ENCODE results near the gene SLC30A5.
"Not testable (repeated sequence)": the region's sequence is repeated elsewhere in the genome, so short reads cannot be mapped to it uniquely, and the experiment has no call there.

DNA sequence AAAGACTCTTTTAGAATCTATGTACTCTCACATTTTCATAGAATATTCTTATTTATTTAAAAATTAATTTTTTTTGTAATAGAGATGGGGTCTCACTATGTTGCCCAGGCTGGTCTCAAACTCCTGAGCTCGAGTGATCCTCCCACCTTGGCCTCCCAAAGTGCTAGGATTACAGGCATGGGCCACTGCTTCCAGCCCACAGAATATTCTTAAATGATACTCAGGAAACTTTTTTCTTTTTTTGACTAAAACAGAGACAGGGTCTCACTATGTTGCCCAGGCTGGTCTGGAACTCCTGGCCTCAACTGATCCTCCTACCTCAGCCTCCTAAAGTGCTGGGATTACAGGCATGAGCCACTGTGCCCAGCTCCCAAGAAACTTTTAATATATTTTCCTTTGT, 43.4 kb downstream of the SLC30A5 start:
- TF ChIP-seq, protein P1, sequence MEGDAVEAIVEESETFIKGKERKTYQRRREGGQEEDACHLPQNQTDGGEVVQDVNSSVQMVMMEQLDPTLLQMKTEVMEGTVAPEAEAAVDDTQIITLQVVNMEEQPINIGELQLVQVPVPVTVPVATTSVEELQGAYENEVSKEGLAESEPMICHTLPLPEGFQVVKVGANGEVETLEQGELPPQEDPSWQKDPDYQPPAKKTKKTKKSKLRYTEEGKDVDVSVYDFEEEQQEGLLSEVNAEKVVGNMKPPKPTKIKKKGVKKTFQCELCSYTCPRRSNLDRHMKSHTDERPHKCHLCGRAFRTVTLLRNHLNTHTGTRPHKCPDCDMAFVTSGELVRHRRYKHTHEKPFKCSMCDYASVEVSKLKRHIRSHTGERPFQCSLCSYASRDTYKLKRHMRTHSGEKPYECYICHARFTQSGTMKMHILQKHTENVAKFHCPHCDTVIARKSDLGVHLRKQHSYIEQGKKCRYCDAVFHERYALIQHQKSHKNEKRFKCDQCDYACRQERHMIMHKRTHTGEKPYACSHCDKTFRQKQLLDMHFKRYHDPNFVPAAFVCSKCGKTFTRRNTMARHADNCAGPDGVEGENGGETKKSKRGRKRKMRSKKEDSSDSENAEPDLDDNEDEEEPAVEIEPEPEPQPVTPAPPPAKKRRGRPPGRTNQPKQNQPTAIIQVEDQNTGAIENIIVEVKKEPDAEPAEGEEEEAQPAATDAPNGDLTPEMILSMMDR (conservative IDR thresholded peaks at IDR 0.05) = not testable (repeated sequence)
- TF ChIP-seq ZFX (IDR thresholded peaks at IDR 0.05) = not testable (repeated sequence)

Measured in C4-2B (cell line).